Measurements from ENCODE around the gene FXYD2. TPM values are rescaled to one million over a fixed set of nuclear protein-coding genes. Genes with fewer than 3 reads are reported as not detected.

Gene FXYD2
- total and polyA plus RNA-seq, 10 of the 15 experiments (the other 5 are each of a cell fraction or from before 2014, with no cell fraction given): 1.2 to 4.5 (median 2.4) TPM

- no peak overlapping the region for H3K4me2 ChIP-seq (ENCODE audit: control insufficient read depth, insufficient read depth)
- FAIRE-seq (no peak), DNase-seq (ENCODE audit: low read depth, low spot score) (no peak), ATAC-seq (no peak)
- H2AFZ ChIP-seq (ENCODE audit: control insufficient read depth, low read depth, low read length): no peak overlapping the region
- intact Hi-C loops (cut with micrococcal nuclease; ENCODE audit: unreplicated experiment): no loop called here
- H3K79me2 ChIP-seq (ENCODE audit: control insufficient read depth, insufficient read depth, low read length): no peaks in the 10 kb centered on the region
- H3K9me3 ChIP-seq (replicated peaks; ENCODE audit: control insufficient read depth, insufficient read depth, low read length): no peaks in the 10 kb centered on the region
- peaks cover 1 to 3% of the 10 kb centered on the region in 2 experiments for H3K27me3 ChIP-seq (replicated peaks in 1 of 2; ENCODE audit: control insufficient read depth in 2 of 2, insufficient read depth in 2 of 2, low read length in 1 of 2)
- BruUV-seq (replicated peaks): no TSS peak
- ChIA-PET CTCF (no interaction called here), RAD21 (ENCODE audit: unreplicated experiment) (no interaction called here), SMC1A (ENCODE audit: uncharacterized antibody, unreplicated experiment) (no interaction called here), POLR2A (no interaction called here)
- no peak overlapping the region for H3K9ac ChIP-seq (ENCODE audit: control insufficient read depth, insufficient read depth, low read length)
- in situ Hi-C loops (cut with MboI): no loop called here
- H3K4me3 ChIP-seq: no peak overlapping the region
- no peak overlapping the region for H3K27ac ChIP-seq (ENCODE audit: control insufficient read depth, insufficient read depth)
- H3K4me1 ChIP-seq (ENCODE audit: control insufficient read depth, insufficient read depth, low read length): no peaks in the 10 kb centered on the region
- no peaks in the 10 kb centered on the region for H3K36me3 ChIP-seq (ENCODE audit: control insufficient read depth in 2 of 2, insufficient read depth in 2 of 2, low read length in 1 of 2)
- TF ChIP-seq CTCF (IDR thresholded peaks at IDR 0.05 in 2 of 3, conservative IDR thresholded peaks at IDR 0.05 in 1 of 3; ENCODE audit: control insufficient read depth in 2 of 3, extremely low read depth in 1 of 3, insufficient read depth in 1 of 3, low read depth in 3 of 3, low read length in 3 of 3): no peak
- TF ChIP-seq BCL11A (IDR thresholded peaks at IDR 0.05; ENCODE audit: low read depth, low read length): no peak
- TF ChIP-seq MXI1 (IDR thresholded peaks at IDR 0.05; ENCODE audit: low read depth, low read length): no peak
- no peak for TF ChIP-seq SREBF1 (IDR thresholded peaks at IDR 0.05; ENCODE audit: low read length)
- no peak for TF ChIP-seq PAX8 (IDR thresholded peaks at IDR 0.05)
- no peak for TF ChIP-seq NFIC (IDR thresholded peaks at IDR 0.05; ENCODE audit: low read depth, low read length)
- TF ChIP-seq IRF3 (IDR thresholded peaks at IDR 0.05): no peak
- no peak for TF ChIP-seq FOS (IDR thresholded peaks at IDR 0.05; ENCODE audit: borderline replicate concordance, extremely low read depth, insufficient read length)
- TF ChIP-seq ZNF24 (IDR thresholded peaks at IDR 0.05): no peak
- TF ChIP-seq CEBPZ (IDR thresholded peaks at IDR 0.05; ENCODE audit: low read depth, low read length): no peak
- no peak for TF ChIP-seq CBFB (IDR thresholded peaks at IDR 0.05; ENCODE audit: low read depth)
- TF ChIP-seq POU2F2 (IDR thresholded peaks at IDR 0.05; ENCODE audit: borderline replicate concordance, low read depth, low read length): no peak
- TF ChIP-seq SRF (IDR thresholded peaks at IDR 0.05; ENCODE audit: low read depth in 2 of 2, low read length in 2 of 2): no peak
- TF ChIP-seq NKRF (conservative IDR thresholded peaks at IDR 0.05): no peak
- TF ChIP-seq POLR2AphosphoS2 (IDR thresholded peaks at IDR 0.05; ENCODE audit: low read depth, low read length): no peak
- no peak for TF ChIP-seq CREB1 (IDR thresholded peaks at IDR 0.05; ENCODE audit: low read depth)
- TF ChIP-seq MTA3 (IDR thresholded peaks at IDR 0.05; ENCODE audit: borderline replicate concordance, low read length): no peak
- no peaks in the 10 kb centered on the region for H4K20me1 ChIP-seq (ENCODE audit: control insufficient read depth, insufficient read depth)
- whole genome bisulfite sequencing (ENCODE audit: insufficient coverage, insufficient replicate concordance, low lambda C conversion rate, missing lambda C conversion rate): 17% methylated on average over 6 of the region's 6 CpGs
Observed at GRCh38 chr11:117771197-117771596, 53.3 kb downstream of the FXYD2 start.
